Omental fat pad (tissue), 4 donors: Measurements from ENCODE around the gene RTL10. TPM values are rescaled to one million over a fixed set of nuclear protein-coding genes. Genes with fewer than 3 reads are reported as not detected.

Source experiments
- ATAC-seq: fragments of 150-250 bp; one replicate; pipeline ENCODE4 v1.9.1; 2016; ENCODE audit warnings: mild to moderate bottlenecking, moderate library complexity; ENCODE audit not compliant: low FRiP score
- DNase-seq: peaks from one replicate; pipeline ENCODE4 v3.0.0-alpha.2; 2019; ENCODE audit warnings: low spot score
- CTCF ChIP-seq, 3 donors: fragments of 450-650 bp; IDR thresholded peaks; one replicate each; pipeline ENCODE4 v1.5.1; 2016 to 2017; ENCODE audit warnings: antibody characterized with exemption in 3 of 3, mild to moderate bottlenecking in 3 of 3, moderate library complexity in 2 of 3
- total RNA-seq, 4 donors: library from RNA; depleted of rRNA; stranded (reverse); fragments of >200 nt; gene quantifications; one replicate each; pipeline ENCODE4 v1.1.0, GENCODE V29; 2016

RTL10 gene
- total RNA-seq, 4 donors from 2014 or later, result 7.6 to 12.6 (median 10.4) TPM

GRCh38 chr22:19888131-19888746 lies 33.6 kb upstream of the RTL10 start:
- TF ChIP-seq CTCF (IDR thresholded peaks at IDR 0.05), result no peak
- DNase-seq (no peak), ATAC-seq (no peak)

GRCh38 chr22:19887256-19887985 lies 32.7 kb upstream of the RTL10 start:
- DNase-seq (no peak), ATAC-seq (no peak)
- TF ChIP-seq CTCF (IDR thresholded peaks at IDR 0.05), result no peak

GRCh38 chr22:19886605-19887255 lies 32.1 kb upstream of the RTL10 start:
- no peak for TF ChIP-seq CTCF (IDR thresholded peaks at IDR 0.05)
- DNase-seq (no peak), ATAC-seq (no peak)

- DNase-seq (no peak), ATAC-seq (no peak)
- no peak for TF ChIP-seq CTCF (IDR thresholded peaks at IDR 0.05)
Observed at GRCh38 chr22:19885841-19886592, 31.3 kb upstream of the RTL10 start.

- DNase-seq (no peak), ATAC-seq (no peak)
- TF ChIP-seq CTCF (IDR thresholded peaks at IDR 0.05), result no peak
Observed at GRCh38 chr22:19884954-19885751, 30.5 kb upstream of the RTL10 start.
